GM19468 (cell line): ENCODE data around the gene PAM.
"Not testable (repeated sequence)": the region's sequence is repeated elsewhere in the genome, so short reads cannot be mapped to it uniquely, and the experiment has no call there.

Experiments
- ATAC-seq: cut with Tn5 transposase; IDR thresholded peaks from one replicate; pipeline ENCODE4 v1.9.1; 2021; ENCODE audit warnings: mild to moderate bottlenecking, moderate library complexity, moderate number of reproducible peaks; ENCODE audit not compliant: unreplicated experiment; ENCODE audit errors: extremely low read depth

The PAM gene

DNA sequence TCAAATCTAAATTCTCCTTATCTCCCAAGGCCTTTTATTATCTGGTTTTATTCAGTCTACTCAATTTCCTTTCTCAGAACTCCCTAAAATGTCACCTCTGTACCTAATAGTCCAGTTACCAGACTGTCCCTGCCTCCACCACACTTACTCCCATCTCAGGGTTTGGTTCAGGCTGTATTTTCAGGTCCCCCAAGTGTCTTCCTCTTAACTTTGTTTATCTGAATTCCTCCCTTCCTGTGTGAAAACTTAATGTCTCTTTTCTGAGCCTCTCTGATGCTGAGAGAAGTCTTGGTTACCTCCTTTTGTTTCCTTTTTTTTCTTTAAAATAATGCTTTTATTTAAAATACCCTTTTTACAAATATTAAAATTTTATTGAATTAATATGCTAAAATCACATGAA is 133.4 kb downstream of the PAM start:
- ATAC-seq: no peak

- ATAC-seq: no peak
Observed at GRCh38 chr5:102889033-102889432, 133.9 kb downstream of the PAM start.

- no peak for ATAC-seq
Observed at GRCh38 chr5:102890133-102890532, 135.0 kb downstream of the PAM start.

DNA sequence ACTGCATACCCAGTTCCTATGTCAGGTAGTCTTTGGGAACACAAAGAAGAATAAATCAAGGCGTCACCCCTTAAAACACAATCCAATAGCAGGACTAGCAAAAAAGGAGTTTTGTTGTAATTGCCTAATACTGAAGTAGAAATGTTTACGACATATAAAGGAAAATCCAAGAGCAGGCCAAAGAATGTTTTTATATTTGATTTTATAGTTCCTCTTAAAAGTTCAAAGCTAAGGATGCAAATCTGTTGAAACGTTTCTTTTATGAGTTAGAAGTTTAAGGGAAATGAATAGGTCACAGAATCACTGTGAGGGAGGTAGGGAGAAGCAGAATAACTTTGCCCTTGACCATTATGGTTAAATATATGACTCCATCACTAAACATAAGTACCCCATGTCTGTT is 136.1 kb downstream of the PAM start:
- no peak for ATAC-seq

- ATAC-seq: no peak
Observed at GRCh38 chr5:102893942-102894341, 138.8 kb downstream of the PAM start.

GRCh38 chr5:102895234-102895633 is 140.1 kb downstream of the PAM start:
- no peak for ATAC-seq

GRCh38 chr5:102895976-102896375 is 140.9 kb downstream of the PAM start:
- ATAC-seq: no peak

GRCh38 chr5:102901424-102902134 is 146.5 kb downstream of the PAM start:
- ATAC-seq: no peak

DNA sequence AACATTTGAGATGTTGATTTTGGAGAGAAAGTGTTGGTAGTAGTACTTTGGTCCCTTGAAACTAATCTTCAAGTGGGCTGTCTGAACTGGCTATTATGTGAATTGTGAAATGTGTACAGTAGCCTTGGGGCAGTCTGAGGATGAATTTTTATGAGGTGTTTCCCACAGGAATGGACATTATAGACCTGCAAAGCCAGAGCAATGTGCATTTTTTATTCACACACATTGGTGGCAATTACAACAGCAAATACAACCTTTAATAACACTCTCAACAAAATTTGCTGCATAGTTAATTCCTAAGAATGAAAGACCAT is 147.0 kb downstream of the PAM start:
- no peak for ATAC-seq

DNA sequence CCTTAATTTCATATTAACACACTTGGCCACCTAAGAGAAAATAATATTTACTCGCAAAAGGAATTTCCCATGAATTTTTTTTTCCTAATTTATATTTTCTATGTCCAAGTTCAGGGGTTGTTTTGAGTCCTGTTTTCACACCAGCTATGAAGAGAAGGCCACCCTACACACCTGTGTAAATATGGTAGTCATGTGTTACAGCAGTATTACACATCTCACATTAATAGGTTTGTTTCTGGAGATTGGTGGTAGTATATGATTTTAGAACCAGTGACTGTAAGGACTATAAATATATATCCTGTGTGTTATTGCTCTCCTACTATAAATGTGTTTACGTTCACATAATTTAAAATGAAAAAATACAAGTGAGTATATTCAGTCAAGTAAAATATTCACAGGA is 147.5 kb downstream of the PAM start:
- ATAC-seq: no peak

DNA sequence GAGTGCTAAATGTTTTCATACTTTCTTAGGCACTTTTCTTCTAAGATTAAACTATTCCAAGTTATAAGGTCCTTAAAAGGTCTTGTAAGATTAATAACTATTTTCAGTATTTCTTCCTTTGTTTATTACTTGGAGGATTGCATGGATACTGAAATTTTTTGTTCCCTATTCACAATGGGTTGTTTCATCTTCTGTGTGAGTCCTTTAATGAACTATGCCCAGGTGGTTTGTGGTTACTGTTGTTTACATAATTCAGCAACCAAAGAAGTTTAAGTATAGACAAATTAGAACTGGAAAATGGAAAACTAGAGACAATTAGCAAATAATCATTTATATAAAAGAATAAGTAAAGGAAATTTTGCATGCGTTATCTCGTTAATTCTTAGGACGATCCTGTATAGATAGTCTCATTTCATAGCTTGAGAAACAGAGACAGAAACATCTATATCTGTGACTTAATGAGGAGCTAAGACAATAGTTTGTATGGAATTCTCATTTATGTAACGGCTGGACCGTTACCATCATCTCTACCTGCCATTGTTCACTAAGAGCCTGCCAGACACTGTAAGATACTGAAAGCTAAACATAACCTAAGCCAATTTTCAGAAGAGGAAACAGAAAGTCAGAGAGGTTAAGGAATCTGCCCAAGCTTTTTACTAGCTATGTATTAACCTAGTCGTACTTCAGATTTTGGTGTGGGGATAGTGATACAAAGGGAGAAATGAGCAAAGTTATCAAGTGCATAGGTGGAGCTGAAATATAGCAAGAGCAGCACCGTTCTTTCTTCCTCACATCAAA is 148.2 kb downstream of the PAM start:
- no peak for ATAC-seq

DNA sequence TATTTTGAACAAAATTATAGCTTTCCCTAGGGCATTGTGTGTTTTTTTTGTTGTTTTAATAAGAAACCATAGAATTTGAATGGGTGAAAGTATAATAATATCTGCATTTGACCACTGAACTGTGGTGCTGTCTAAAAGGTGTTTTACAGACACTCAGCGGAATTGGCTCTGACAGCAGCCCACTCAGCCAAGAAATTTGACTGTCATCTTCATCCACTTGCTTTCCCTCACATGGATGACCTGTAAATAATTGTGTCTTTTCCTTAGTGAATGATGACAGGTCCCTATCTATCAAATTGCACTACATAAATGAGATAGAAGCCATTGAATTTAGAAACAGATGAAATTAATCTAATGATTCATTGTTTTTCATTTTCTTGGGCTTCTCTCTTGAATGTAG is 150.0 kb downstream of the PAM start:
- ATAC-seq: no peak

GRCh38 chr5:102907099-102907498 is 152.0 kb downstream of the PAM start:
- not testable (repeated sequence) for ATAC-seq

DNA sequence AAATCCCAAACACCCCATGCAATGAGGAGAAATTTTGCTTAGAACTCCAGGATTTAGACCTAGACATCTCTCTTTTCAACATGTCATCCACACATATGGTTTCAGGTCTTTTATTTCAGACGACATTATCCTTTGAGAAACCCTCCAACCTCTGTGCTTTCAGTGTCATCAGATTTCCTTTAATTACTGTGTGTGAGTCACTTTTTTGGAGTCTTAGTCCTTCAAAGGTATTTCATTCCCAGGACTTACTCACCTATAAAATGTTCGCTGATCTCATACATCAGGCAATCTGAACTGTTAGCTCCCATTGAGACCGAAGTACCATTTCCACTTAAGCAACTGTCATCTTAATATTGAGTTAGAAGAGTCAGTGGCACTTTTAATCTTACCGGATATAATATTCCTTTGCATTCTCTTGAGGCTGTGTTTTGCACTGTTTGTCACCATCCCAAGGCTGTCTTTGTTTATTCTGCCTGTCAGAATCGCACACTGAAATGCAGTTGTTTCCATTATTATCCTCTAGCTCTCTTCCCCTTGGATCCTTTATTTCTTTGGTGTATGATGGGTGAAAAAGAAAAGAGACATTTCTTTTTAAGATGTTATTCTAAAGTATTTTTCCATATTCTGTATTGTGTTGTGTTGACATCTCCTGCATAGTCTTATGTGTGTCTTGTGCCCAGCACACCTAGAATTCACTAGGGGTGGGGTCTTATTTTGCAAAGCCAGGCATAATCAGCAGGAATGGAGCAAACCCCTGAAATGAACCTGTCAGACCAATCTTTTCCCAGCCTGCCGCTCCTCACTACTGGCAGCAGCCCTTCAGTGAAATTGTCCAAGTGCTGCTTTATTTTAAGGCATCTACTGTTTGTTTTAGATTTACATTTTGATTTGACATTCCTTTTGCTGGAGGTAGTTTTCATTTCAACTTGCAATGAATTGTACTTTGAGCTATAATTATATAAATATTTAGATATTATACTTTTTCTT is 155.4 kb downstream of the PAM start:
- no peak for ATAC-seq

GRCh38 chr5:102911973-102912372 is 156.9 kb downstream of the PAM start:
- ATAC-seq: no peak

DNA sequence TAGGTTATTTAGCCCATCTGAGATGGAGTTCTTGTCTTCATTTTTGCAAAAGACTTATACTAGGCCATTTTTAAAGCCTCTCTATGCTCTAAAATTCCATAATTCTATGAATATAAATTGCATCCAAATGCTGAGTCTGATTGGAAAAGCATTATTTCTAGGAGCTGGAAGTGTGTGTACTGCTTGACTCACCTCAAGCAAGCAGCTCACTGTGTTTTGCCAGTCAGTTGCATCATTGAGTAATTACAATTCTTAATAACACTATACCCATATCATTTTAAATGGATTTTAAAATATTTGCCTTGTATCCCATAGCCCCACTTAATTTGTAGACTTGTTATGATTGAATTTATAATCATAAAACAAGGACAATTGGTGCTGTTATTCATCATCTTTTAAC is 161.0 kb downstream of the PAM start:
- ATAC-seq: no peak

- ATAC-seq: no peak
Observed at GRCh38 chr5:102918986-102919610, 164.0 kb downstream of the PAM start.

- no peak for ATAC-seq
Observed at GRCh38 chr5:102920762-102921161, 165.7 kb downstream of the PAM start.

DNA sequence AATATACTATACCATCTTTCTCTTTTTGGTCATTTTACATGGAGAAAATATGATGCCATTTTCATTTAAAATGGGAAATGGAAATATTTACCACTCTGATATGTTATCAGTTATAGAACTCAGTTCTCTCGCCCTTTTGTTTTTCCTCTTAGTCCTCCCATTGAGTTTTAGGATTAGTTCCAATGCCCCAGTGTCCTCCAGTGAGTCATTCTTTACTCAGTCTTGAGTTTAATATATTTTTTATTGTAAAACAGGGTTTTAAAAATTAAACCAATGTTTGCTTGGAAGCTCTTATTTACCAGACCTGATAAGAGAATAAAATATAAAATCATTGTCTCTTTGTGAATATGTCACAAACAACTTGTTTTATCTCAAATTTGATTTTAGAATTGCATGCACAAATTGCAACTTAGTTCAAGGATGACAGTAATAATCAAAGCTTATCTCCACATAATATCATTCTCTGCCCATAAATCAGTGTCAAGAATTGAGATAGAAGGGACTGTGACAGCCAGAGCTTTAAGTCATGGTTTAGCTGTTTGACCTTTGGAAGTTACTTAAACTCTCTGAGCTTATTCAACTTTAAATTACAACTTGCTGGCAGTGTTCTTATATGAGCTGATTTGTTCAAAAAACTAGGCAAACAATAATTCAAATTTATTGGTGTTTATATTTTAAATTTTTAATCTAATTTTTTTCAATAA is 166.4 kb downstream of the PAM start:
- ATAC-seq: no peak
